H1 (cell line): ENCODE data around the gene ALDOA. TPM values are rescaled to one million over a fixed set of nuclear protein-coding genes. Genes with fewer than 3 reads are reported as not detected.

Experiments used
- POU5F1 ChIP-seq: IDR thresholded peaks from 2 replicates; pipeline ENCODE4 v1.6.1; 2011; ENCODE audit warnings: low read depth, mild to moderate bottlenecking, low read length, moderate library complexity
- TAF7 ChIP-seq: optimal IDR thresholded peaks from 2 replicates; pipeline ENCODE3; 2011; ENCODE audit warnings: low read depth, mild to moderate bottlenecking, inconsistent platforms, low read length, moderate library complexity, borderline replicate concordance
- polyA plus RNA-seq, 7 experiments: library from polyadenylated mRNA; depleted of rRNA in 3 of 7; stranded (reverse) in 5 of 7; unstranded in 2 of 7; fragments of >200 nt in 5 of 7; fragments of 200-250 nt in 2 of 7; gene quantifications; 1 replicate in 5 of 7; 2 replicates in 1 of 7; 4 replicates in 1 of 7; pipeline versions ENCODE4 v1.2.1 to v1.2.3, GENCODE V29; 2011 to 2013; ENCODE audit warnings: missing spikeins in 2 of 7, mixed read lengths in 2 of 7
- total RNA-seq: library from RNA; stranded (reverse); fragmentation: NEBNext Ultra II Directional; extraction: Animal tissue kit (Norgen Biotek cat#: 25700); gene quantifications from 2 replicates; pipeline ENCODE4 v1.2.1, GENCODE V29; 2021

Gene ALDOA
- total and polyA plus RNA-seq, 2 of the 8 experiments (the other 6 are each of a cell fraction or from before 2014, with no cell fraction given): 1,072 to 1,083 TPM

GRCh38 chr16:30046178-30046577, 19.4 kb upstream of the ALDOA start (continued):
- TF ChIP-seq POU5F1 (no peak), TAF7 (no peak)
